ENCODE results near the gene OCIAD2.

- TF ChIP-seq, protein P1, sequence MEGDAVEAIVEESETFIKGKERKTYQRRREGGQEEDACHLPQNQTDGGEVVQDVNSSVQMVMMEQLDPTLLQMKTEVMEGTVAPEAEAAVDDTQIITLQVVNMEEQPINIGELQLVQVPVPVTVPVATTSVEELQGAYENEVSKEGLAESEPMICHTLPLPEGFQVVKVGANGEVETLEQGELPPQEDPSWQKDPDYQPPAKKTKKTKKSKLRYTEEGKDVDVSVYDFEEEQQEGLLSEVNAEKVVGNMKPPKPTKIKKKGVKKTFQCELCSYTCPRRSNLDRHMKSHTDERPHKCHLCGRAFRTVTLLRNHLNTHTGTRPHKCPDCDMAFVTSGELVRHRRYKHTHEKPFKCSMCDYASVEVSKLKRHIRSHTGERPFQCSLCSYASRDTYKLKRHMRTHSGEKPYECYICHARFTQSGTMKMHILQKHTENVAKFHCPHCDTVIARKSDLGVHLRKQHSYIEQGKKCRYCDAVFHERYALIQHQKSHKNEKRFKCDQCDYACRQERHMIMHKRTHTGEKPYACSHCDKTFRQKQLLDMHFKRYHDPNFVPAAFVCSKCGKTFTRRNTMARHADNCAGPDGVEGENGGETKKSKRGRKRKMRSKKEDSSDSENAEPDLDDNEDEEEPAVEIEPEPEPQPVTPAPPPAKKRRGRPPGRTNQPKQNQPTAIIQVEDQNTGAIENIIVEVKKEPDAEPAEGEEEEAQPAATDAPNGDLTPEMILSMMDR (IDR thresholded peaks at IDR 0.05; ENCODE audit: poor library complexity), result no peak
- no peak for TF ChIP-seq EZH2phosphoT487 (IDR thresholded peaks at IDR 0.05; ENCODE audit: low read depth, severe bottlenecking, unreplicated experiment)
Measured at GRCh38 chr4:48924416-48924815, 17.8 kb upstream of the OCIAD2 start.
